Measurements from ENCODE around the gene SRSF2.
"Not testable (repeated sequence)": the region's sequence is repeated elsewhere in the genome, so short reads cannot be mapped to it uniquely, and the experiment has no call there.

Gene SRSF2

GRCh38 chr17:76742958-76743357, 5.8 kb upstream of the SRSF2 start:
- TF ChIP-seq CTCF (IDR thresholded peaks at IDR 0.05; ENCODE audit: insufficient read depth, low read length, poor library complexity, severe bottlenecking) (no peak), EZH2phosphoT487 (conservative IDR thresholded peaks at IDR 0.05; ENCODE audit: low read length) (no peak)
- Histone ChIP-seq H3K4me3 (ENCODE audit: insufficient read depth, low read length, poor library complexity, severe bottlenecking) (no peak overlapping the region), H4K20me1 (ENCODE audit: low read depth, low read length) (no peaks in the 10 kb centered on the region), H3K36me3 (ENCODE audit: low read length) (peaks cover 9% of the 10 kb centered on the region; the same call in 1 of the 2 replicates), H3K9me3 (ENCODE audit: insufficient read depth, low read length) (no peaks in the 10 kb centered on the region), H3K79me2 (ENCODE audit: insufficient read depth, low read length) (peaks cover 17% of the 10 kb centered on the region), H3K4me2 (ENCODE audit: low read depth, low read length, poor library complexity, severe bottlenecking) (no peak overlapping the region), H3K9me2 (replicated peaks; ENCODE audit: insufficient read depth, low read length) (no peaks in the 10 kb centered on the region), H2AFZ (ENCODE audit: low read depth, low read length, severe bottlenecking) (no peak overlapping the region), H3K27me3 (ENCODE audit: low read length) (no peaks in the 10 kb centered on the region), H3K9ac (ENCODE audit: low read length) (no peak overlapping the region), H3K27ac (ENCODE audit: low read depth, low read length) (no peak overlapping the region), H3F3A (ENCODE audit: insufficient read depth) (no peaks in the 10 kb centered on the region)

GRCh38 chr17:76740329-76741118, 3.4 kb upstream of the SRSF2 start:
- Histone ChIP-seq H3K79me2 (ENCODE audit: insufficient read depth, low read length) (peaks cover 34% of the 10 kb centered on the region), H3K4me3 (ENCODE audit: insufficient read depth, low read length, poor library complexity, severe bottlenecking) (no peak overlapping the region), H3K9ac (ENCODE audit: low read length) (no peak overlapping the region), H4K20me1 (ENCODE audit: low read depth, low read length) (no peaks in the 10 kb centered on the region; the same call in 1 of the 2 replicates), H3K36me3 (ENCODE audit: low read length) (peaks cover 17% of the 10 kb centered on the region), H3K27ac (ENCODE audit: low read depth, low read length) (no peak overlapping the region), H3K4me2 (ENCODE audit: low read depth, low read length, poor library complexity, severe bottlenecking) (peak overlapping the region; percentile 9), H2AFZ (ENCODE audit: low read depth, low read length, severe bottlenecking) (no peak overlapping the region), H3K27me3 (ENCODE audit: low read length) (no peaks in the 10 kb centered on the region), H3K9me2 (replicated peaks; ENCODE audit: insufficient read depth, low read length) (no peaks in the 10 kb centered on the region), H3F3A (ENCODE audit: insufficient read depth) (peaks cover 8% of the 10 kb centered on the region), H3K9me3 (ENCODE audit: insufficient read depth, low read length) (no peaks in the 10 kb centered on the region)
- TF ChIP-seq CTCF (IDR thresholded peaks at IDR 0.05; ENCODE audit: insufficient read depth, low read length, poor library complexity, severe bottlenecking) (no peak), EZH2phosphoT487 (conservative IDR thresholded peaks at IDR 0.05; ENCODE audit: low read length) (no peak)

- H3K27ac ChIP-seq (ENCODE audit: low read depth, low read length); H3K4me3 ChIP-seq (ENCODE audit: insufficient read depth, low read length, poor library complexity, severe bottlenecking); H4K20me1 ChIP-seq (ENCODE audit: low read depth, low read length); H3K9me3 ChIP-seq (ENCODE audit: insufficient read depth, low read length); H3K27me3 ChIP-seq (ENCODE audit: low read length); H2AFZ ChIP-seq (ENCODE audit: low read depth, low read length, severe bottlenecking); H3K9me2 ChIP-seq (replicated peaks; ENCODE audit: insufficient read depth, low read length): not testable (repeated sequence)
- H3K36me3 ChIP-seq (ENCODE audit: low read length): peaks cover 26% of the 10 kb centered on the region
- H3K79me2 ChIP-seq (ENCODE audit: insufficient read depth, low read length): peaks cover 42% of the 10 kb centered on the region
- peaks cover 17% of the 10 kb centered on the region for H3F3A ChIP-seq (ENCODE audit: insufficient read depth)
- peak overlapping the region; percentile 79 for H3K9ac ChIP-seq (ENCODE audit: low read length)
- H3K4me2 ChIP-seq (ENCODE audit: low read depth, low read length, poor library complexity, severe bottlenecking): peak overlapping the region; percentile 81
These were observed 2.5 kb upstream of the SRSF2 start for GRCh38 chr17:76739568-76740115.

DNA sequence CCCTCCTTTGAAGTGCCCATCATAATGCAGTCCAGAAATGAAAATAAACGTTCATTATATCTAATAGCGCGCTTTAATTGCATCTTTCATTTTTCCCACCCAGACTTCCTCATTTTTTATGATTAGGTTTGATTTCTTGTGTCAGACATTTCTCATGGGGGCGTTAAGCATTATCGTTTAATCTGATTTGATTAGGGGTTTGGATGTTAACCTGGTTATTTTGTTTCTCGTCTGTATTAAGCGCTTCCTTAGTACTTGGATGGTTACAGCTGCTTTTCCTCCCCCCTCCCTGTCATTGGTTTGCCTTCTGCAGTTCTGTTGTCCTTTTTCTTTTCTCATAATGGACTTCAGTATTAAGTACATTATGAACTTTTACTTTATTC, 1.3 kb upstream of the SRSF2 start:
- H3K27me3 ChIP-seq (ENCODE audit: low read length): no peaks in the 10 kb centered on the region
- TF ChIP-seq CTCF (IDR thresholded peaks at IDR 0.05; ENCODE audit: insufficient read depth, low read length, poor library complexity, severe bottlenecking) (no peak), EZH2phosphoT487 (conservative IDR thresholded peaks at IDR 0.05; ENCODE audit: low read length) (no peak)
- H3K9me3 ChIP-seq (ENCODE audit: insufficient read depth, low read length): no peaks in the 10 kb centered on the region
- peaks cover 28% of the 10 kb centered on the region for H3F3A ChIP-seq (ENCODE audit: insufficient read depth)
- H3K9me2 ChIP-seq (replicated peaks; ENCODE audit: insufficient read depth, low read length): no peaks in the 10 kb centered on the region
- H3K79me2 ChIP-seq (ENCODE audit: insufficient read depth, low read length): peaks cover 54% of the 10 kb centered on the region
- peaks cover 37% of the 10 kb centered on the region for H3K36me3 ChIP-seq (ENCODE audit: low read length)
- H3K27ac ChIP-seq (ENCODE audit: low read depth, low read length): peak overlapping the region; percentile 90; the same call in 1 of the 2 replicates
- H2AFZ ChIP-seq (ENCODE audit: low read depth, low read length, severe bottlenecking): peak overlapping the region; percentile 29
- H3K4me2 ChIP-seq (ENCODE audit: low read depth, low read length, poor library complexity, severe bottlenecking): peak overlapping the region; percentile 81
- H3K9ac ChIP-seq (ENCODE audit: low read length): peak overlapping the region; percentile 79
- peaks cover 18% of the 10 kb centered on the region for H4K20me1 ChIP-seq (ENCODE audit: low read depth, low read length)
- peak overlapping the region; percentile 91 for H3K4me3 ChIP-seq (ENCODE audit: insufficient read depth, low read length, poor library complexity, severe bottlenecking)
